GM12864 (cell line): ENCODE data around the gene PRCP.

Experiments
- DNase-seq: peaks from one replicate; pipeline ENCODE4 v3.0.0-alpha.2; 2011; ENCODE audit warnings: low read depth
- H3K4me3 ChIP-seq: 2 replicates; pipeline ENCODE4 v1.5.1; 2011; ENCODE audit warnings: mild to moderate bottlenecking, low read depth, low read length, control low read depth
- CTCF ChIP-seq: IDR thresholded peaks from 2 replicates; pipeline ENCODE4 v1.5.1; 2011; ENCODE audit warnings: low read depth, mild to moderate bottlenecking, moderate library complexity, low read length, control low read depth, inconsistent platforms; ENCODE audit errors: missing control alignments

PRCP gene

DNA sequence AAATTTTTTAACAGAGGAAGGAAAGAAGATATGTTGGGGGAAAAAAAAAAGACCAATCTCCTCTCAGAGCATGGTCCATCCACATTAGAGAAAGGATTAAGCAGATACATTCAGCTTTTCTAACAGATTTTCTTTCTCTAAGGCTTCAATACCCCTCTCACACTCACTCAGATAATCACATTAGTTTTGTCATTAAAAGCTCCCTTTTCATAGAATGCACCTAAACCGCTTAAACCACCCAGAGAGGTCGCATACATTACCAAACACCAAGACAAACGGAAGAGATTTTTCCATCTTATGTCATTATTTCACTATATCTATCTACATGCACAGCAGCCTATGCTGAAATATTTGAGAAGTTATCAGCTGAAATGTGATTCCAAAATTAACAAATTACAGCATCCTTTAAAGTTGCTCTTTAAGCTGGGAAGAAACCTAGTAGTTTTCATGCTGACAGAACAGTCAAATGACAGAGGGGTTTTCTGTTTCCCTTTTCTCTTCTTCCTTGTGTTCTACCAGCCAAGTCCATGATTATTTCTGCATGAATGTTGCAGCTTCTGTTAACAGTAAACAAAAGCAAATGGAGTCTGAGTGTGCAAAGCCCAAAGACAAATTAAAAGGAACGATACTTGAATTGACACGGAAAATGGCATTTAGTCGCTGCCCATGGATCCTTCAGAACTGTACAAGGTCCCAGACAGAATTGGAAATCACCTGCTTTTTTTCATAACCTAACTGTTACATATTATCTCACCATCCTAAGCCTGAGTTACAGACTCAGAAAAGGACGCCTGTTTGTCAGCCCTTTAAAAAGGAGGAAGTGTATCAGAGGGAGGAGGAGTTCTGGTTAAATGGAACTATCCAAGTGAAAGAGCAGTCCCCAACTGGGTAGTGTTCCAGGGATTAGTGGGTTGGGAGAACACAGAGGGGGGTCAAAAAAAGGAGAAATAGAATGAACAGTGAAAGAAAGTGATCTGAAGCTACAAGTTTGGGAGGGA is 54.6 kb downstream of the PRCP start:
- no peak overlapping the region for H3K4me3 ChIP-seq
- no peak for DNase-seq
- no peak for TF ChIP-seq CTCF

DNA sequence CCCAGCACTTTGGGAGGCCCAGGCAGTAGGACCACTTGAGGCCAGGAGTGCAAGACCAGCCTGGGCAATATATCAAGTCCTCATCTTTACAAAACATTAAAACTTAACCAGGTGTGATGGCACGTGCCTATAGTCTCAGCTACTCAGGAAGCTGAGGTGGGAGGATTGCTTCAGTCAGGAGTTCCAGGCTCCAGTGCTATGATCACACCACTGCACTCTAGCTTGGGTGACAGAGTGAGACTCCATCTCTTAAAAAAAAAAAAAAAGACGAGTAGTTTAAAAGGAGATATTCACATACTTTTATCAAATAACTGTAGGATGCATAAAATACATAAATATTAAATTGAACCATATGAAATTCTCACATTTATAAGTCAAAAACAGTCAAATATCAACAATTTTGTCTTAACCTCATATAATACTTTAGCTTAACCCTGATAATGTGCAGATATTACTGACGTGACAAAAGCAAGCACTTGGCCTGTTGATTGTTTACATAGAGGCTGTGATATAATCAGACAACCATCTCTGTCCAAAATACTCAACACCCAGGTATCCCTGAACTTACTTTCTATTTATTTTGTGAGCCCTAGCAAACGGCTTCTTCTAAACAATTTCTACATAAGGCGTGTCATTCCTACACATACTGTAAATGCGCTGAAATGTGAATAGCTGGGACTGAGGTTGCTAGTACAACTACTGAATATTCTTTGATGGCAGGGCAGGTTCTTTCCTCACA is 57.0 kb downstream of the PRCP start:
- no peak for TF ChIP-seq CTCF
- H3K4me3 ChIP-seq: no peak overlapping the region

GRCh38 chr11:82842019-82842418 is 58.2 kb downstream of the PRCP start:
- no peak for TF ChIP-seq CTCF
- DNase-seq: no peak
- H3K4me3 ChIP-seq: no peak overlapping the region

More for the DNA sequence above, 57.0 kb downstream of the PRCP start:
- no peak for DNase-seq

GRCh38 chr11:82837650-82838049 is 62.6 kb downstream of the PRCP start:
- TF ChIP-seq CTCF: no peak
- no peak for DNase-seq
- H3K4me3 ChIP-seq: no peak overlapping the region

- H3K4me3 ChIP-seq: no peak overlapping the region
- TF ChIP-seq CTCF: no peak
- DNase-seq: no peak
Measured at GRCh38 chr11:82832983-82833382, 67.2 kb downstream of the PRCP start.

DNA sequence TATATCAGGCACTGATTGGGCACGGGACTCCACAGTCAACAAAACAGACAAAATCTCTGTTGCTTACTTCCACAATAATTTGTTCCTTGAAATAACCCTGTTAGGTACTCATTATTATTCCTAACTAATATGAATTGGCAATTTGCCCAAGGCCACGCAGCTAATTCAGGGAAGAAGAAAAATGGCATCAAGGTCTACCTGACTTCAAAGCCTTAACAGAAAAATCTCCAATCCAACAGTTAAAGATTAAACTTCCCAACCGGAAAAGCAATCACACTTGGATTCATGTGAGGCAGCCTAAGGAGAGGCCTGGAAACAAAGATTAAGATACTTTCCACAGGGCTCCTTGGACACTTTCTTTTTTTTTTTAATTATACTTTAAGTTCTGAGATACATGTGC is 68.9 kb downstream of the PRCP start:
- DNase-seq: no peak
- H3K4me3 ChIP-seq: no peak overlapping the region
- no peak for TF ChIP-seq CTCF
